Measurements from ENCODE around the gene KPNA2.
"Not testable (repeated sequence)": the region's sequence is repeated elsewhere in the genome, so short reads cannot be mapped to it uniquely, and the experiment has no call there.

KPNA2 gene

DNA sequence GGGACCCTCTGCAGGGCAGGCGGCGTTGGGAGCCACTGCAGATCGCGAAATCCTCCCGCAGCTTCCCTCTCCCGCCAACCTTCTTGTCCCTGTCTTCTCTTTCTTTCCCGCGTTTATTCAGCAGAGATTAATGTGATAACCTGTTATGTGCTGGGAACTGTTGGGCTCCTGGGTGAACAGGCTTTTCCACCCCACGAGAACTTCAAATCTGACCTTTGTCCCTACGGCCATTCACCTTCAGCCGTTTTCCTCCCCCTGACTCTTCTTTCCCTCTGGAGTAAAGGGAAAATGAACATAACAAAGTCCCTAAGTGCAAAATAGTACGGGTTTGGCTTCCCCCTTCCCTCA lies 15.2 kb upstream of the KPNA2 start:
- no peak for DNase-seq

DNA sequence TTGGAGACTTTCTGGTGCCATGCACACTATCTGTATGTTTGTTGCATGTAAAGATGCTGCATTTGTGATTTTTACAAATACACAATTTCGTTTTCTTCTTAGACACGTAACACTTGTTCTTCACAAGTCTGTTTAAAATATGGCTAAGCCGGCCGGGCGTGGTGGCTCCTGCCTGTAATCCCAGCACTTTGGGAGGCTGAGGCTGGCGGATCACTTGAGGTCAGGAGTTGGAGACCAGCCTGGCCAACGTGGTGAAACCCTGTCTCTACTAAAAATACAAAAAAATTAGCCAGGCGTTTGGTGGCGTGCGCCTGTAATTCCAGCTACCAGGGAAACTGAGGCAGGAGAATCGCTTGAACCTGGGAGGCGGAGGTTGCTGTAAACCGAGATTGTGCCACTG lies 14.7 kb upstream of the KPNA2 start:
- DNase-seq = not testable (repeated sequence)

DNA sequence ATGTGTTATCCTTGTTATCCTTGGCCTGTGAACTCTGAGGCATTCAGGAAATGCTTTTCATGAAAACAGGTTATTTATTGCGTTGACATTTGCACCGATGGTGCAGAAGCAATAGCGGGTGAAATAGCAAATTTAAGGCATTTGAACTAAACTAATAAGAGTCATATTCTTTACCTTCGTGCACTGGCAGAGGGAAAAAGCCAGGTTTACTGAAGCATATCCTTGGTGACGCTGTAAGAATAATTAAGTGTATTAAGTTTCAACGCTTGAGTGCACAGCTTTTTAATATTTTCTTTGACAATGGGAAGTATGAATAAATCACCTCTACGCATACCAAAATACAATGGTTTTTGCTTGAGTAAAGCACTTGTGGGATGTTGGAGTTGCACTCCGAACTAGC lies 13.6 kb upstream of the KPNA2 start:
- DNase-seq = no peak

DNA sequence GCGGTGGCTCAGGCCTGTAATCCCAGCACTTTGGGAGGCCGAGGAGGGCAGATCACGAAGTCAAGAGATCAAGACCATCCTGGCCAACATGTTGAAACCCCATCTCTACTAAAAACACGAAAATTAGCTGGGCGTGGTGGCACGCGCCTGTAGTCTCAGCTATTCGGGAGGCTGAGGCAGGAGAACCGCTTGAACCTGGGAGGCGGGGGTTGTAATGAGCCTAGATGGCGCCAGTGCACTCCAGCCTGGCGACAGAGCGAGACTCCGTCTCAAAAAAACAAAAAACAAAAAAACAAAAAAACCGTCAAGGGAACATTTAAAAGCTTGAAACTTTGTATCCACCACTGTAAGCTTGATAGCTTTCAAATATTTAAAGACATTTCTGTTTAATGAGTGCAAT lies 13.0 kb upstream of the KPNA2 start:
- not testable (repeated sequence) for DNase-seq

DNA sequence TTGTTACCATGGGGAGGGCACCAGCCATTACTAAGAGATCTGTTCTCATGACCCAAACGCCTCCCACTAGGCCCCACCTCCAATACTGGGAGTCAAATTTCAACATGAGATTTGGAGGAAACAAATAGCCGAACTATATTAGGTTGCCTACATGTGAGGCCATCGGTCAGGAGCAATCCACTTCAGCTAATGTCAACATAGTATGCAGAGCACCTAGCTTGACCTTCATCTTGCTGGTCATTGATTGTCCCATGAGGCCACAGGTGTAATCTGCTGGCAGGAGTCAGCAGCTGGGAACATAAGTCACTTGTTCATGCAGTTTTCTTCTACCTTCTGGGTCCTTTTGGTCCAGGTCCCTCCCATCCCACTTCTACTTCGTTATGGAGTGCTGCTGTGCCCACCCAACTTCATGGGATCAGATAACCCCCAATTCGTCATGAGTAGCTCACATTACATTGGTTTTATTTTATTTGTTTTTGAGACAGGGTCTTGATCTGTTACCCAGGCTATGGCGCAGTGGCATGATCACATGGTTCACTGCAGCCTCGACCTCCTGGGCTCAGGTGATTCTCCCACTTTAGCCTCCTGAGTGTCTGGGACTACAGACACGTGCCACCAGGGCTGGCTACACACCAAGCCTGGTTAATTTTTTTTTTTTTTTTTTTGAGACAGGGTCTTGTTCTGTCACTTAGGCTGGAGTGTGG lies 5.9 kb upstream of the KPNA2 start:
- DNase-seq = no peak

DNA sequence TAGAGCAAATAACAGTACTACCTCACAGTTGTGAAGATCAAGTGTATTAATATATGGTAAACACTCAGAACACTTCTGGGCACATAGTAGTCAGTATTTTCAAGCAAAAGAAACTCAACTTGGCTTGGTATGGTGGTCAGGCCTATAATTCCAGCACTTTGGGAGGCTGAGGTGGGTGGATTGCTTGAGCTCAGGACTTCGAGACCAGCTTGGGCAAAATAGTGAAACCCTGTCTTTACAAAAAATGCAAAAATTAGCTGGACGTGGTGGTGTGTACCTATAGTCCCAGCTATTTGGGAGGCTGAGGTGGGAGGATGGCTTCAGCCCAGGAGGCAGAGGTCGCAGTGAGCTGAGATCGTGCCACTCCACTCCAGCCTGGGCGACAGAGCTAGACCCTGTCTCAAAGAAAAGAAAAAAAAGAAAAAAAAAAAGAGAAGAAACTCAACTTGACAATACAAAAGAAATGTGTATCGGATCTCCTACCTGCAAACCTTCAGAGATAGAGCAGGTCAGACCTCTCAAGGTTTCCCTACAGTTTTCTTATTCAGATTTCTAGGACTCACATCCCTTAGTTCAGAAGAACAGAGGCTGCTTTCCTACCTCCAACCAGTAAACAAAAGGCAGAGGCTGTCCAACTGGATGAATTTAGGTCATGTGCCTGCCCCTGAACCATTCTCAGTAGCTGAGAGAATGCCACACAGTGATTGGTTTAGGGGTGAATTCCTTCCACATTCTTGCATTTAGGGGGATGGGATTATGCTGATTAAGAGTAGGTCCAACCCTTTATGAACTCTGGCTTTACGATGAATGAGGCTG lies 1.7 kb upstream of the KPNA2 start:
- no peak for DNase-seq

DNA sequence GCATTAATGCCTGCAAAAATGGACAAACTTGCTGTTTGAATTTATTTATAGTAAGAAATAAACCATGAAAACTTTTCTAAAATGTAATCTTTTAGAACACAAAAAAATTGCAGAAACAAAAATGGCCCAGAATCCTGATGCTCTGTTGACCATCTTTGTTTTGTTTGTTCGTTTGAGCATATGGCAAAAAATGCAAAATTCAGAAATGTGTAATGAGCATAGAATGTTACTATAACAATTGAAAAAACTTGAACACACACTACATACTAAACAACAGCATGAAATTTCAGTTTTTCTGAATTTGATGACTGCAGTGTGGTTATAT lies 1.1 kb upstream of the KPNA2 start:
- DNase-seq = no peak

DNA sequence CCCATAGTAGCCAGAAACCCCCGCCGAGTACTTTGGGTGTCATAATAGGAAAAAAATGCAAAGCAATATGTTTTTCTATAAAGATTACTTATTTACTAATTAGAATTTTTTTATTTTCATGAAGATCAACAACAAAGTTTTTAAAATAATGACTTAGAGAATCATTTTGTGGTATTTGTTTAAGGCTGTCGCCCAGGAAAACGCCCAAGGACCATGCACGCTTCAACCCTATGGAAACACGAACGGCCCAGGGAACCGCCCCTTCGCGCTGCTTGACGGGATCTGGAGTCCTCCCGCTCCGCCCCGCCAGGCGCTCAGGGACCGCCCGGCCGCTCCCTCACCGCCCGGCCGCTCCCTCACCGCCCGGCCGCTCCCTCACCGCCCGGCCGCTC lies 408 bp upstream of the KPNA2 start:
- peak; percentile 87 for DNase-seq

DNA sequence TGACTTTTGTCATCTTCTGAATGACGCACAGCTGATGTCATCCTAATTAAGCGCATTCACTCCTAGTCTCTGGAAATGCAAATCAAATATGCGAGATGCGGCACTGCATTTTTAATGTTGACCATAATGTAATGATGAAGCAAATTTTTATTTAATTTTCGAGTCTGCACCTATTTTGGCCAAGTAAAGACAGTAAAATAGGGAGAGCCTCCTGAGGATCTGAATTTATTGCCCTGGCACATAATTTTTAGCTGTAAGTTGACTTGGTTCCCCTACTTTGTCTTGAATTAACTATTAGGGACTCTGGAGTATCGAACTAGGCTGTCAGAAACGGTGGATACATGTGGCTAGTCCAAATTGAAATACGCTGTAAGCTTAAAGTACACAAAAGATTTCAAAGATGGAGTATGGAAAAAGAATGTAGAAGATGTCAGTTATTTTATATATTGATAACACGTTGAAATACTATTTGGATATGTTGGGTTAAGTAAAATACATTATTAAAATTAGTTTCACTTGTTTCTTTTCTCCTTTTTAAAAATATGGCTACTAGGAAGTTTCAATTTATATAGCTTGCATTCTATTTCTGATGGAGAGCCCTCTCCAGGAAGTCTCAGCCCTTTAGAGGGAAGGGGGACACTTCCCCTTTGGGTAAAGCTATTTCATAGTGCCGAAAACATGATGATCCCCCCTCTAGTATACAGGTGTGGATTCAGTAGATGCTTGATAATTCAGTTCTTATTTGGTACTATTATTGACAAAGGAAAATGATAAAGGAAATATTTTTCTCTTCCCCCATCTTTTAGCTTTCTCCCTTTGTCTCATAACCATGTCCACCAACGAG lies 991 bp downstream of the KPNA2 start:
- no peak for DNase-seq

DNA sequence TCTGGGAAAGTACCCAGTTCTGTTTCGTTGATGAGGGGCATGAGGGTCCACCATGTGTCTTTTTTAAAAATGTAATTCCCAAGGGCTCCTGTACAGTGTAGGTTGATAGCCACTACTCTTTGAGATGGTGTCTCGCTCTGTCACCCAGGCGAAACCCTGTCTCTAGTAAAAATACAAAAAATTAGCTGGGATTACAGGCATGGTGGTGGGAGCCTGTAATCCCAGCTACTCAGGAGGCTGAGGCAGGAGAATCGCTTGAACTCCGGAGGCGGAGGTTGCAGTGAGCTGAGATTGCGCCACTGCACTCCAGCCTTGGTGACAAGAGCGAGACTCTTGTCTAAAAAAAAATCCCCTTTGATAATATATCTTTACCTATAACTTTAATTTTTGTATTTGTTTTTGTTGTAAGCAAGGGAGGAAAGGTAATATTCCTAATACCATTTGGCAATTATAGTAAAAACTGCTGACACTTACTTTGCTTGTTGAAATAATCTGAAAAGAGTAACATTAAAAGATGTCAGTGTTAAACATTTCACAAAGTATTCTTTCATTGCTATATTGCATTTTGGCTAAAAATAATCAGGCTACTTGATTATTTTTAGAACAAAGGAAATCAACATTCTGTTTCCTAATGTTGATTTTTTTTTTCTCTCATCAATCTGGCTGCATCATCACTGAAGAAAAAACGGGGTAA lies 11.8 kb downstream of the KPNA2 start:
- no peak for DNase-seq

DNA sequence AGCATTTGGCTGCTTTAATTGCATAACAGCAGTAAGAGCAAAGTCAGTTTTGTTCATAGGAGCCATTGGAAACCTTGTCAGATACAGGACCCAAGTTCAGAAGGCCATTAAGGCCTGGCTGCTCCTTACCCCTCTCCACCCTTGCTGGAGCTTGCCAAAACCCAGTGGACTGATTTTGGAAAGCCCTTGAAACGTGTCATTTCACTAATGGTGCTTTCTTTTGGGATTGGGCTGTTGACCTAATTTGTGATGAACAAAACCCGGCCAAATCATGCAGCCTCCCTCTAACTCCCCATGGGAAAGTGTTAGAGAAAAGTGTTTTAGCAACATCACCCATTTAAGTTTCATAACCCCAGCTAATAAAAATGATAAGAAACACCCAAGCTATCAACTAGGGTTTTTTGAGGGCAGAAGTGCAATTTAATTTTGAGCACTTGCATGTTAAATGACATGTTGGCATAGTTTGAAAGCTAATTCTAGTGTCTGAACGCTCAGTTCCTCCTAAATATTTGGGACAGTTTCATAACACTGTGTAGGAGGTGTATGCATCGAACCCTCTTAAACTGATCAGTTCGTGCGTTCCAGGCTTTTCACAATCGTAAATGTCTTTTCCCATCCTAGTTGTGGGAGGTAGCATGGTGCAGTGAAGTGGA lies 12.5 kb downstream of the KPNA2 start:
- not testable (repeated sequence) for DNase-seq

DNA sequence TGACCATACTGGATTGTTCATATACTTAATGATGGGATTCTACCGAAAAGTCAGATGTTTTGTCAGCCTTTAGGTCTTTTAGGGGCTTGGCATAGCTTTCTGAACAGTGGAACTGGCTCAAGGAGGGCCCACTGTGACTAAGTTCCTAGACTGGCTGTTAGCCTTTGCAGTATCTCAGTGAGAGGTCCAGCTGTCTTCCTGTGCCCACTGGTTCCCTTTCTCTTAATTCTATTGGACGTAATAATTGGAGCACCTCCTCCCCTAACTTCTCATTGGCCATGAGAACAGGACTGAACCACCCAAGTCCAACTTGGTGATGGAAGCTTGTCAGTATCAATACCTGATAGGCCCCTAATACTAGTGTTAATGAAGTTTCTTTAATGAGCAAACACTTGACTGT lies 13.5 kb downstream of the KPNA2 start:
- no peak for DNase-seq

DNA sequence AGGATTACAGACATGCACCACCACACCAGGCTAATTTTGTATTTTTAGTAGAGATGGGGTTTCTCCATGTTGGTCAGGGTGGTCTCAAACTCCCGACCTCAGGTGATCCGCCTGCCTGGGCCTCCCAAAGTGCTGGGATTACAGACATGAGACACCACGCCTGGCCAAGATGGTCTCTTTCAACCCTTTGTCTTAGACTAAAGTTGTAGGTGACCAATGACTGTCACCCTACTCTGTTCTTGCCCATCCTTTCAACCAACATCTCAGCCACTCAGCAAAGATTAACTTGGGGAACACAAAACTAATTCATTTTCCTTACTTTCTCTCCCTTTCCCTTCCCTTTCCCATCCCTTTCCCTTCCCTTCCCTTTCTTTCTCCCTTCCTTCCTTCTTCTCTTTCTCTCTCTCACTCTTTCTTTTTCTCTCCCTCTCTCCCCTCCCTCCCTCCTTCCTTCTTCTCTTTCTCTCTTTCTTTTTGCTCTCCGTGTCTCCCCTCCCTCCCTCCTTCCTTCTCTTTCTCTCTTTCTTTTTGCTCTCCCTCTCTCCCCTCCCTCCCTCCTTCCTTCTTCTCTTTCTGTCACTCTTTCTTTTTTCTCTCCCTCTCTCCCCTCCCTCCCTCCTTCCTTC lies 14.4 kb downstream of the KPNA2 start:
- DNase-seq = not testable (repeated sequence)

DNA sequence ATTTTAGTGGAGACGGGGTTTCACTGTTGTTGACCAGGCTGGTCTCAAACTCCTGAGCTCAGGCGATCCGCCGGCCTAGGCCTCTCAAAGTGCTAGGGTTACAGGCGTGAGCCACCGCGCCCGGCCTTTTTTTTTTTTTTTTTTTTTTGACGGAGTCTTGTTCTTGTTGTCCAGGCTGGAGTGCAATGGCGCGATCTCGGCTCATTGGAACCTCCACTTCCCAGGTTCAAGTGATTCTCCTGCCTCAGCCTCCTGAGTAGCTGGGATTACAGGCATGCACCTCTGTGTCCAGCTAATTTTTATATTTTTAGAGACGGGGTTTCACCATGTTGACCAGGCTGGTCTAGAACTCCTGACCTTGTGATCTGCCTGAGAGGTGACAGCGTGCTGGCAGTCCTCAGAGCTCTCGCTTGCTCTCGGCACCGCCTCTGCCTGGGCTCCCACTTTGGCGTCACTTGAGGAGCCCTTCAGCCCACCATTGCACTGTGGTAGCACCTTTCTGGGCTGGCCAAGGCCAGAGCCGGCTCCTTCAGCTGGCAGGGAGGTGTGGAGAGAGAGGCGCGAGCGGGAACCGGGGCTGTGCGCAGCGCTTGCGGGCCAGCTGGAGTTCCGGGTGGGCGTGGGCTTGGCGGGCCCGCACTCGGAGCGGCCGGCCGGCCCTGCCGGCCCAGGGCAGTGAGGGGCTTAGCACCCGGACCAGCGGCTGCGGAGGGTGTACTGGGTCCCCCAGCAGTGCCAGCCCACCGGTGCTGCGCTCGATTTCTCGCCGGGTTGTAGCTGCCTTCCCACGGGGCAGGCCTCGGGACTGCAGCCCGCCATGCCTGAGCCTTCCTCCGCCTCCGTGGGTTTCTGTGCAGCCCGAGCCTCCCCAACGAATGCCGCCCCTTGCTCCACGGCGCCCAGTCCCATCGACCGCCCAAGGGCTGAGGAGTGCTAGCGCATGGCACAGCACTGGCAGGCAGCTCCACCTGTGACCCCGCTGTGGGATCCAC lies 16.1 kb downstream of the KPNA2 start:
- not testable (repeated sequence) for DNase-seq

DNA sequence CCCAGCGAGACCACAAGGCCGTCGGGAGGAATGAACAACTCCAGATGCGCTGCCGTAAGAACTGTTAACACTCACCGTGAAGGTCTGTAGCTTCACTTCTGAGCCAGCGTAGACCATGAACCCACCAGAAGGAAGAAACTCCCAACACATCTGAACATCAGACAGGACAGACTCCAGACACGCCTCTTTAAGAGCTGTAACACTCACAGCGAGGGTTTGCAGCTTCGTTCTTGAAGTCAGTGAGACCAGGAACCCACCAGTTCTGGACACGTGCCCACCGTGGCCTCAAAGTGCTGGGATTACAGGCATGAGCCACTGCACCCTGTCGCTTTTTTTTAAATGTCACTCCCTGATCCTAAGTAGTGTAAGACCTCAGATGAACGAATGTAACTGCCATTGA lies 17.3 kb downstream of the KPNA2 start:
- no peak for DNase-seq

DNA sequence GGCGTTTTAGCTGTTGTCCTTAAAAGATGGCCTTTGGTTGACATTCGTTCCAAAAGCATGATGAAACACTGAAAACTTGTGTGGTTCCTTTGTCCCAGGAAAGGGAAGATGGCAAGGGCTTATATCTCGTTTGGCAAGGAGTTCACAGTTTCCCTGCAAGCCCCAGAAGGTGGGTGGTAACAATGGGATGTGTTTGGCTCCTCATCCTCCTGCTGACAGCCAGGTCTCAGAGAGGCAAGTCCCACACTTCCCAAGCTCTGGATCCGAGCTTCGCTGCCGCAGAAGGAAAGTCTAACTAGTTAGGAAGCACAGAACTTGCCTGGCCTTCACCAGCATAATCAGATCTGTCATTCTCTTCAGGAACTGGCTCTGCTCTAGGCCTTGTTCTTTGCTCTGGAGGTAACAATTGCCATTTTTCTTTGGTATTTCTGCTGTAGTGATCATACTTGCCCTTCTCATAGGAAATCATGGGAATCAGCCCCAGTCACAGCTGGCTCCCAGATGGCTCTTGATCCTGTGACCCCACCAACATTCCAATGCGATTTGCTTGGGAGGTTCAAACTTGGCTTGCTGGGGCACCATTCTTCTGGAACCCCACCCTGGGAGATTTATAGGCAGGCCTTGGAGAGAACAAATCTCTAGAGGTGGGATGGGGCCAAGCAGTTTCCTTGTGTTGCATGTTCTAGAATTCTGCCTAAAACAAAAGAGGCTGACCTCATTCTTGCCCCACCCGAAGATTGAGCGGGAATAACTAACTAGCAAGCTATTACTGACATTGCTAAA lies 17.9 kb downstream of the KPNA2 start:
- no peak for DNase-seq

DNA sequence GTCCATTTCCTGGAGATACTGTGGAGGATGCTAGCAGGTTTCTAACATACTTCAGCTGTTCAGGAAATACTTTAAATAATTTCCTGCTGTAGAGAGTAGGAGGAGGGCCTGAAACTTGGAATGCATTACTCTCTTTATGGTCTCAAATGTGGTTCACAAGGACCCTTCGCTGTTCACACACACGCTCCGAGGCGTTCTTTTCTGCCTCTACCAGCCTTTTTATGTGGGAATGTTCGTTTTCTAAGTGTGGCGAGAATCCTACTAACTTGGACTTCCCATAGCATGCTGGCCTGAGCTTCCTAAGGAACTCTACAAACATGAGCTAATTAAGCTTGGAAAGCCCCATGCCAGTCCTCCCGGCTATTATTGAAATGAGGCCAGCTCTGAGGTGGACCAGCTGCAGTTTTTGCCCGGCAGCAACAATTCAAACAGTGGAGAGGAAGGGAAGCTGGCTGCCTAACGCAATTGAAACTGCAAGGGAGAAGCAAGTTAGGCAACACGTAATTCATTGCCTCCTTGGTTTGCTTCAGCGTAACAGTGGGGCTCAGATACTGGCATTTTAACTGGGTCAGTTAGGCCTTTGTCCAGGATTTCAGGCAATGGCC lies 18.9 kb downstream of the KPNA2 start:
- no peak for DNase-seq

DNA sequence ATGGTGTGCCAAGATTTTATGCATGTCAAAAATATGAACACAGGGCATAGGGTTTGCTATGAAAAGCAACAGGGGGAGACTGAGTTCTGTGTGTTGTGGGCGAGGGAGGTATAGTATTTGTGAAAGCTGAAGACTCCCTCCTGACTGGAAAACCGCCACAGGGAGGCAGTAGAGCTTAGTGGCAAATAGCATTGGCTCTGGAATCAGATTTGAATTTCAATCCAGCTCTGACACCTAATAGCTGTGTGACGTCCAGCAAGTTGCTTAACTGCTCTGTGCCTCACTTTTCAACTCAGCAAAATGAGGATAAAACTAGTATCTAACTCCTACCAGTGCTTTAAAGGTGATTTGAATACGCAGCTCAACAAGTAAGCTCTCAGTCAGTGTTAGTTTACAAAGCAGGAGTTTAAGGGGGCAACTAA lies 22.0 kb downstream of the KPNA2 start:
- no peak for DNase-seq

DNA sequence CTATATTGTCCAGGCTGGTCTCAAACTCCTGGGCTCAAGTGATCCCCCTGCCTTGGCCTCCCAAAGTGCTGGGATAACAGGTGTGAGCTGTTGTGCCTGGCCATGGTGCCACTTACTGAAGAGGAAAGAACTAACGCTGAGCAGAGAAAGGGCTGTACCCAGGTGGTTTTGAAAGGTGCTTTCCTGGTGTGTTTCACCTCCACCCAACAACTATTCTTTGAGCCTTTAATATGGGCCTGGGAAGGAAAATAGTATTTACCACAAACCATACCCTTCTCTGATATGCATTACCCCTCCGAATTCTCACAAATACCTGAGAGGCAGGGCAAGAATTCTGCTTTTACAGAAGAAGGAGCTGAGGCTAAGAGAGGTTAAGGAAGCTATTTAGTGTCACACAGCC lies 24.8 kb downstream of the KPNA2 start:
- no peak for DNase-seq
